WI38 (cell line): ENCODE data around the gene ZNF304.

Source experiments
- H3K4me3 ChIP-seq: 2 replicates; pipeline ENCODE4 v1.5.1; 2011; ENCODE audit warnings: low read depth, mild to moderate bottlenecking, control low read depth, low read length
- CTCF ChIP-seq: IDR thresholded peaks from 2 replicates; pipeline ENCODE4 v1.5.1; 2012; ENCODE audit warnings: low read depth, mild to moderate bottlenecking, control low read depth, low read length

ZNF304 gene

DNA sequence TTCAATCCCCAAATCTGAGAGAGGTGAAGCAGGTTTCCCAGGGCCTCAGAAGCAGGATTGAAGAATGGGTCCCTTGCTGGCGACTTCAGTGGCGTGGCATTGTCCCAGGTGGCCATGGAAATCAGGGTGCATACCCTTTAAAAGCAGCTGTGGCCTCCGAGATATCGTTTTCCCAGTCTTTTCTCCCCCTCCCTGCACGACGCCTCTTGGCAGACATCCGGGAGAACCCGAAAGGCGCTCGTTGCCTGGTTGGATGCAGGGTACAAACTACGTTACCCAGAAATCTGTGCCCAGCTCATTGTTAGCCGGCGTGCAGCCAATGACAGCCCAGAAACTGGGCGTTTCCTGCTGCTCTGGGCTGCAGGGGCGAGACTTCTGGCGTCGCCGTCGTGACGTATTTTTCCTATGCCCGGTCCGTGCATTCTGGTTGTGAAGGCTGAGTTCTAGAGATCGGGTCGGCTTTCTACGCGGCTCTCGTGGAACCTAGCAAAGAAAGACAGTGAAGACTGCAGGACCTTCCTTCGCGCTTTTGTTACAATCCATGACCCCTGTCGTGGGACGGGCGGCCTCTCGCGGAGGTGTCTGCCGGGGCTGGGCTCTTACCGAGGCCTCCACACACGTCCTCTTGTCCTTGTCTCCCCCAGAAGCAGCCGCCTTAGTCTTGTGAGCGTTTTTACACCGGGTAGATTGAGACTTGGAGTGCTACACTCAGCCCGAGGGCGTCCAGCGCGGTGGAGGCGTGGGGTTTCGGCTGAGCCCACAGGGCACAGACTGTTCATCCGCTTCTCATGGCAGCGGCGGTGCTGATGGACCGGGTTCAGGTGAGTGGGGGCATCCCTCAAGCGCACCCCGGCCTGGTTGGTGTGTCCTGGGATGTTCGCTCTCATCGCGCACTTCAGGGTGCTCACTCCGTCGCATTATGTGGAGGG is at the start of gene ZNF304:
ZNF304 (plus strand) TSS at position 395 of the 929 bp plus-strand sequence; CDS start at position 789, 394 bp downstream.
- H3K4me3 ChIP-seq: peak within 1 kb of the TSS; percentile 99

DNA sequence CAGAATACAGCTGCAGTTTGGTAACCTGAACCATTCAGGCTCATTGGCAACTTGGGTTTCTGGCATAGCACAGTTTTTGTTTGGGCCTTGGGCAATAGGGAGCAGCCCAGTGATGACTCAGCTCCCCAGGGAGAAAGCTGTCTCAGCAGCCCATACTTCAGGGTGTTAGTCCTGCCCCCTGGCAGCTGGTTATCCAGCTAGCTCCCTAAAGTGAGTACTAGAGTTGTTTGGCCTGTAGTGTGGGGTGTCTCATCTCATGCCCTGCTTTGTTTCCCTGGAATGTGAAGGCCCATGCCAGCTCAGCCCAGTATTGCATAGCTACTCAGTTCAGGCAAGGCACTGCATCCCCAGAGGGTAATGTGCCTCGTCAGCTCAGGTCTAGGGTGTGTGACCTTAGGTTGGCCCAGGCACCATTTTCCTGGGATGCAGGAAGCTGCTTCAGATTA is 49.0 kb upstream of the ZNF304 start:
- TF ChIP-seq CTCF: no peak
- no peak overlapping the region for H3K4me3 ChIP-seq

More for the DNA sequence above, at the start of gene ZNF304:
- TF ChIP-seq CTCF: no peak

DNA sequence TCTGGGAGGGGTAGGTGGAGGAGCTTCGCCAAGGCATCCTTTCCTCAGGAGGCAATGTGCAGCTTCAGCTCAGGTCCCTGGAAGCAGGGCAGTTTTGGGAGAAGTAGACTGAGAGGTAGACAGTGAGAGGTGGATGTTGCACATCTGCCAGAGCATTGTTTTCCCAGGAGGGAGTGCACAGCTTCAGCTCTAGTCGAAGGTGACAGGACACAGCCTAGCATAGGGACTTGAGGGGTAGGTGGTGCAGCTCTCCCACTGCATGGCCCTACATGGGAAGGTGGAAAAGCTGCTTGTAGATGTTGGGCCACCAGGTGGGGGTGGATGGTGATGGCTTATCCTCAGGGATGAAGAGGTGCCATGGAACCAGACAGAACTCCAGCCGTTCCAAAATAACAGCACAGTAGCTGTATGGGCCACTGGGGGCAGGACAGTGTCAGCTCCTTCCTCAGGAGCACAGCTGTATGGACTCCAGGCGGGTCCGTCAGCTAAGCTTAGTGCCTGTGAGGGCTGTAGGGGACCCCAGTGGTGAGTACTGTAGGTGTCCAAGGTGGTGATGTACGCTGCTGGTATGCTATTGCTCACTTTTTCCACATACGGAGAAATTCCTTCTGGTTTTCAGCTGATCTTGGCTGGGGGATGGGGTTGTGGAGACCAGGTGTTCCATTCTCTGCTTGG is 48.2 kb upstream of the ZNF304 start:
- TF ChIP-seq CTCF: no peak
- no peak overlapping the region for H3K4me3 ChIP-seq

- TF ChIP-seq CTCF: no peak
- H3K4me3 ChIP-seq: no peak overlapping the region
These were observed 46.0 kb upstream of the ZNF304 start for GRCh38 chr19:57305056-57305455.

GRCh38 chr19:57308514-57308913 is 42.6 kb upstream of the ZNF304 start:
- no peak for TF ChIP-seq CTCF
- H3K4me3 ChIP-seq: no peak overlapping the region

GRCh38 chr19:57310792-57311191 is 40.3 kb upstream of the ZNF304 start:
- no peak for TF ChIP-seq CTCF
- no peak overlapping the region for H3K4me3 ChIP-seq

GRCh38 chr19:57314146-57314545 is 36.9 kb upstream of the ZNF304 start:
- TF ChIP-seq CTCF: no peak
- no peak overlapping the region for H3K4me3 ChIP-seq
